Astrocyte of the cerebellum (primary cell): ENCODE results near the gene TRIM29.

ENCODE experiments used
- DNase-seq: peaks from one replicate; pipeline ENCODE4 v3.0.0-alpha.2; 2011; ENCODE audit warnings: low read depth
- H3K4me3 ChIP-seq: 2 replicates; pipeline ENCODE4 v1.5.1; 2011; ENCODE audit warnings: mild to moderate bottlenecking, low read depth, low read length, moderate library complexity
- CTCF ChIP-seq: IDR thresholded peaks from 2 replicates; pipeline ENCODE4 v1.5.1; 2012; ENCODE audit warnings: low read length, low read depth, moderate library complexity, mild to moderate bottlenecking; ENCODE audit errors: missing control alignments
- in situ Hi-C: cut with HindIII; loops from 2 replicates; pipeline ENCODE4 v1.10.0; 2017; ENCODE audit warnings: low sequenced_read_pairs

TRIM29 gene

GRCh38 chr11:120064341-120064740 lies 73.6 kb downstream of the TRIM29 start:
- DNase-seq = no peak
- no peak for TF ChIP-seq CTCF
- in situ Hi-C loops = no loop called here
- no peak overlapping the region for H3K4me3 ChIP-seq

GRCh38 chr11:120063686-120064340 lies 74.1 kb downstream of the TRIM29 start:
- in situ Hi-C loops = no loop called here
- no peak overlapping the region for H3K4me3 ChIP-seq
- no peak for DNase-seq
- TF ChIP-seq CTCF = no peak

- TF ChIP-seq CTCF = no peak
- in situ Hi-C loops = no loop called here
- no peak overlapping the region for H3K4me3 ChIP-seq
- DNase-seq = no peak
These were observed 75.4 kb downstream of the TRIM29 start for GRCh38 chr11:120062561-120062930.

- no peak overlapping the region for H3K4me3 ChIP-seq
- no peak for DNase-seq
- in situ Hi-C loops = no loop called here
- no peak for TF ChIP-seq CTCF
These were observed 76.0 kb downstream of the TRIM29 start for GRCh38 chr11:120061761-120062560.
